IMR-90 (cell line): ENCODE results near the gene GRB10. TPM values are rescaled to one million over a fixed set of nuclear protein-coding genes. Genes with fewer than 3 reads are reported as not detected.

ENCODE experiments used
- ATAC-seq: fragments of 200-7000 bp; cut with Tn5 transposase; 2 replicates; pipeline ENCODE4 v1.9.1; 2020; ENCODE audit warnings: low read depth, mild to moderate bottlenecking, moderate library complexity
- BruUV-seq: library from RNA; stranded (reverse); fragments of 400-500 nt; replicated peaks from 2 replicates; lab custom pipeline; 2021; lab: Mats Ljungman, UMichigan
- CTCF ChIA-PET: fragments of 300-600 bp; formaldehyde crosslinking; extraction: SDS; loops from one replicate; lab custom pipeline; 2021; ENCODE audit warnings: antibody characterized with exemption; lab: Yijun Ruan, JAX
- POLR2A ChIA-PET: fragments of 300-600 bp; sonication (Branson Sonifier 250); formaldehyde crosslinking; loops from one replicate; lab custom pipeline; 2022; ENCODE audit warnings: antibody characterized with exemption; ENCODE audit not compliant: unreplicated experiment; lab: Charles Lee
- DNase-seq: peaks from one replicate; pipeline ENCODE4 v3.0.0; 2013
- H2AFZ ChIP-seq: replicated peaks from 2 replicates; pipeline ENCODE3; 2013; ENCODE audit warnings: low read length, mild to moderate bottlenecking; ENCODE audit not compliant: poor library complexity
- H2AK5ac ChIP-seq: 2 replicates; pipeline ENCODE4 v1.6.1; 2013; ENCODE audit warnings: low read depth, low read length, inconsistent platforms
- H2AK9ac ChIP-seq: replicated peaks from 2 replicates; pipeline ENCODE3; 2013; ENCODE audit warnings: mild to moderate bottlenecking, low read depth, low read length, moderate library complexity; ENCODE audit not compliant: poor library complexity
- H2BK120ac ChIP-seq: 2 replicates; pipeline ENCODE4 v1.6.1; 2013; ENCODE audit warnings: low read depth, low read length, inconsistent platforms
- H2BK15ac ChIP-seq: 3 replicates; pipeline ENCODE4 v1.6.1; 2013; ENCODE audit warnings: low read depth, low read length, inconsistent platforms
- H2BK20ac ChIP-seq: 2 replicates; pipeline ENCODE4 v1.6.1; 2013; ENCODE audit warnings: low read depth, mild to moderate bottlenecking, inconsistent platforms, low read length, moderate library complexity
- H2BK5ac ChIP-seq: 2 replicates; pipeline ENCODE4 v1.6.1; 2013; ENCODE audit warnings: mild to moderate bottlenecking, low read depth, low read length, inconsistent platforms; ENCODE audit not compliant: poor library complexity, severe bottlenecking
- H3K14ac ChIP-seq: replicated peaks from 2 replicates; pipeline ENCODE4 v1.6.1; 2013; ENCODE audit warnings: low read depth, low read length, inconsistent platforms
- H3K18ac ChIP-seq: 2 replicates; pipeline ENCODE4 v1.6.1; 2013; ENCODE audit warnings: low read depth, low read length, control low read depth
- H3K23ac ChIP-seq: 2 replicates; pipeline ENCODE4 v1.6.1; 2013; ENCODE audit warnings: low read depth, low read length, inconsistent platforms
- H3K27ac ChIP-seq: 2 replicates; pipeline ENCODE4 v1.5.1; 2013; ENCODE audit warnings: mild to moderate bottlenecking, control low read depth, low read length; ENCODE audit not compliant: insufficient read depth
- H3K27me3 ChIP-seq: 2 replicates; pipeline ENCODE4 v1.6.1; 2013; ENCODE audit warnings: low read length; ENCODE audit not compliant: control insufficient read depth, insufficient read depth
- H3K36me3 ChIP-seq: 2 replicates; pipeline ENCODE4 v1.6.1; 2013; ENCODE audit warnings: low read length, mixed read lengths; ENCODE audit not compliant: control insufficient read depth, insufficient read depth
- H3K4ac ChIP-seq: 2 replicates; pipeline ENCODE4 v1.6.1; 2013; ENCODE audit warnings: low read depth, low read length, inconsistent platforms
- H3K4me1 ChIP-seq: 2 replicates; pipeline ENCODE4 v1.6.1; 2013; ENCODE audit warnings: low read length, mixed read lengths; ENCODE audit not compliant: control insufficient read depth, insufficient read depth
- H3K4me2 ChIP-seq: 2 replicates; pipeline ENCODE4 v1.6.1; 2013; ENCODE audit warnings: low read depth, mild to moderate bottlenecking, control low read depth, low read length, moderate library complexity
- H3K4me3 ChIP-seq: 2 replicates; pipeline ENCODE4 v1.5.1; 2013; ENCODE audit warnings: low read depth, mild to moderate bottlenecking, control low read depth, low read length, moderate library complexity; ENCODE audit not compliant: insufficient read depth
- H3K56ac ChIP-seq: 2 replicates; pipeline ENCODE4 v1.6.1; 2013; ENCODE audit warnings: low read length, inconsistent platforms; ENCODE audit not compliant: insufficient read depth; ENCODE audit errors: extremely low read depth
- H3K79me1 ChIP-seq, 2 experiments: 2 replicates each; pipeline ENCODE4 v1.6.1; 2013; ENCODE audit warnings: low read length in 2 of 2, inconsistent platforms in 1 of 2, low read depth in 1 of 2
- H3K9ac ChIP-seq: 2 replicates; pipeline ENCODE4 v1.6.1; 2013; ENCODE audit warnings: low read depth, low read length, control low read depth
- H3K9me1 ChIP-seq: 2 replicates; pipeline ENCODE4 v1.6.1; 2013; ENCODE audit warnings: low read length, inconsistent platforms; ENCODE audit not compliant: insufficient read depth
- H3K9me3 ChIP-seq: 2 replicates; pipeline ENCODE4 v1.6.1; 2013; ENCODE audit warnings: low read length; ENCODE audit not compliant: control insufficient read depth, insufficient read depth
- H4K20me1 ChIP-seq: 2 replicates; pipeline ENCODE4 v1.6.1; 2013; ENCODE audit warnings: low read length, inconsistent platforms; ENCODE audit not compliant: insufficient read depth
- H4K5ac ChIP-seq: 2 replicates; pipeline ENCODE4 v1.6.1; 2013; ENCODE audit warnings: mild to moderate bottlenecking, low read depth, low read length, control low read depth
- H4K8ac ChIP-seq, 2 experiments: 2 replicates each; pipeline ENCODE4 v1.6.1; 2013; ENCODE audit warnings: low read depth in 2 of 2, low read length in 2 of 2, control low read depth in 1 of 2, inconsistent platforms in 1 of 2
- H4K91ac ChIP-seq: 2 replicates; pipeline ENCODE4 v1.6.1; 2013; ENCODE audit warnings: low read depth, low read length, inconsistent platforms; ENCODE audit not compliant: insufficient read depth
- CEBPB ChIP-seq: IDR thresholded peaks from 2 replicates; pipeline ENCODE4 v1.6.1; 2012; ENCODE audit warnings: low read depth, low read length, improper control_type of control experiment
- CHD1 ChIP-seq: IDR thresholded peaks from 2 replicates; pipeline ENCODE4 v1.6.1; 2012; ENCODE audit warnings: low read depth, low read length, improper control_type of control experiment
- ELK1 ChIP-seq: fragments of 150-350 bp; IDR thresholded peaks from 2 replicates; pipeline ENCODE4 v1.6.1; 2016; ENCODE audit warnings: low read depth, mild to moderate bottlenecking, low read length, moderate library complexity, borderline replicate concordance
- MAZ ChIP-seq: IDR thresholded peaks from 2 replicates; pipeline ENCODE4 v1.6.1; 2012; ENCODE audit warnings: low read depth, mild to moderate bottlenecking, low read length, improper control_type of control experiment, moderate library complexity, borderline replicate concordance
- NFE2L2 ChIP-seq: fragments of 150-350 bp; IDR thresholded peaks from 2 replicates; pipeline ENCODE4 v1.6.1; 2016; ENCODE audit warnings: low read depth, mild to moderate bottlenecking, low read length
- POLR2A ChIP-seq: IDR thresholded peaks from 2 replicates; pipeline ENCODE4 v1.6.1; 2012; ENCODE audit warnings: mild to moderate bottlenecking, low read depth, low read length
- SMC3 ChIP-seq: fragments of 150-350 bp; IDR thresholded peaks from 2 replicates; pipeline ENCODE4 v1.6.1; 2016; ENCODE audit warnings: low read depth, mild to moderate bottlenecking, antibody characterized with exemption, low read length, moderate library complexity
- USF2 ChIP-seq: fragments of 150-350 bp; IDR thresholded peaks from 2 replicates; pipeline ENCODE4 v1.6.1; 2017; ENCODE audit warnings: mild to moderate bottlenecking, antibody characterized with exemption, low read length, low read depth
- WGBS, 2 experiments: methylation state at CpG; one replicate each; pipeline versions ENCODE4 v1.1.5 to v1.1.7; 2013; ENCODE audit warnings: missing lambda C conversion rate in 2 of 2; ENCODE audit not compliant: insufficient read length in 1 of 2; ENCODE audit errors: extremely low coverage in 2 of 2; 5-methylcytosine and 5-hydroxymethylcytosine counted together
- dilution Hi-C: fragments of 300-500 bp; cut with HindIII; formaldehyde crosslinking; loops from one replicate; pipeline ENCODE4 v1.14.3; 2018; ENCODE audit warnings: low sequenced_read_pairs; ENCODE audit not compliant: unreplicated experiment
- in situ Hi-C: fragments of 300-500 bp; cut with MboI; formaldehyde crosslinking; loops from 3 replicates; pipeline ENCODE4 v1.14.3; 2019; ENCODE audit warnings: low sequenced_read_pairs, inconsistent platforms, mixed read lengths
- intact Hi-C: fragments of 100-400 bp; cut with micrococcal nuclease; formaldehyde crosslinking; loops from 2 replicates; pipeline ENCODE4 v1.10.0; 2022
- polyA plus RNA-seq, 3 experiments: library from polyadenylated mRNA; depleted of rRNA; stranded (reverse); fragments of >200 nt; gene quantifications; 2 replicates each; pipeline ENCODE4 v1.2.3, GENCODE V29; 2012; ENCODE audit warnings: low replicate concordance in 1 of 3
- total RNA-seq: library from RNA; depleted of rRNA; stranded (reverse); fragments of >200 nt; gene quantifications from 2 replicates; pipeline ENCODE4 v1.2.3, GENCODE V29; 2012

The GRB10 gene
- total and polyA plus RNA-seq, 2 of the 4 experiments (the other 2 are of a cell fraction): 6.3 to 15.1 TPM

- Histone ChIP-seq H3K14ac (no peak overlapping the region), H4K8ac (no peak overlapping the region), H3K9me1 (0 out of 2 replicates have a peak, but pooled peaks cover 3% of the 10 kb centered on the region), H3K79me1 (peaks cover 4 to 9% of the 10 kb centered on the region in 2 experiments; a peak in 3 of 4 replicates), H4K20me1 (peaks cover 3% of the 10 kb centered on the region; the same call in 1 of the 2 replicates), H4K91ac (no peak overlapping the region), H3K36me3 (peaks cover 4% of the 10 kb centered on the region; the same call in 1 of the 2 replicates), H3K9me3 (no peaks in the 10 kb centered on the region), H3K18ac (no peak overlapping the region), H3K4ac (no peak overlapping the region), H2BK5ac (no peak overlapping the region), H3K27ac (no peak overlapping the region), H3K4me2 (no peak overlapping the region), H2AFZ (no peak overlapping the region), H3K23ac (no peak overlapping the region), H3K4me3 (no peak overlapping the region), H2AK9ac (no peak overlapping the region), H2BK20ac (no peak overlapping the region), H2BK15ac (no peak overlapping the region), H3K9ac (no peak overlapping the region), H3K27me3 (no peaks in the 10 kb centered on the region), H2AK5ac (no peak overlapping the region), H3K56ac (no peak overlapping the region), H4K5ac (no peak overlapping the region), H2BK120ac (no peak overlapping the region), H3K4me1 (no peaks in the 10 kb centered on the region)
- intact Hi-C loops (no loop called here), in situ Hi-C loops (no loop called here), dilution Hi-C loops (no loop called here)
- POLR2A ChIA-PET: no interaction called here
- CTCF ChIA-PET: interaction anchor here (2.4 kb wide), 1 partner anchor 12 kb away, joined by 9 read pairs; no protein-coding TSS in a partner anchor
- DNase-seq: no peak
- WGBS, 2 experiments: 100% methylated on average over 1 of the region's 5 CpGs; no CpG with 5 or more reads in 1 of the 2 experiments
- TF ChIP-seq POLR2A (no peak), CEBPB (no peak), SMC3 (no peak), MAZ (no peak), USF2 (no peak), NFE2L2 (no peak), ELK1 (no peak), CHD1 (no peak)
- no peak for ATAC-seq
- BruUV-seq: no TSS peak
Observed at GRCh38 chr7:50644586-50644985, 138.1 kb downstream of the GRB10 start.
